ENCODE results near the gene MZF1.
"Not testable (repeated sequence)": the region's sequence is repeated elsewhere in the genome, so short reads cannot be mapped to it uniquely, and the experiment has no call there.

MZF1 gene

DNA sequence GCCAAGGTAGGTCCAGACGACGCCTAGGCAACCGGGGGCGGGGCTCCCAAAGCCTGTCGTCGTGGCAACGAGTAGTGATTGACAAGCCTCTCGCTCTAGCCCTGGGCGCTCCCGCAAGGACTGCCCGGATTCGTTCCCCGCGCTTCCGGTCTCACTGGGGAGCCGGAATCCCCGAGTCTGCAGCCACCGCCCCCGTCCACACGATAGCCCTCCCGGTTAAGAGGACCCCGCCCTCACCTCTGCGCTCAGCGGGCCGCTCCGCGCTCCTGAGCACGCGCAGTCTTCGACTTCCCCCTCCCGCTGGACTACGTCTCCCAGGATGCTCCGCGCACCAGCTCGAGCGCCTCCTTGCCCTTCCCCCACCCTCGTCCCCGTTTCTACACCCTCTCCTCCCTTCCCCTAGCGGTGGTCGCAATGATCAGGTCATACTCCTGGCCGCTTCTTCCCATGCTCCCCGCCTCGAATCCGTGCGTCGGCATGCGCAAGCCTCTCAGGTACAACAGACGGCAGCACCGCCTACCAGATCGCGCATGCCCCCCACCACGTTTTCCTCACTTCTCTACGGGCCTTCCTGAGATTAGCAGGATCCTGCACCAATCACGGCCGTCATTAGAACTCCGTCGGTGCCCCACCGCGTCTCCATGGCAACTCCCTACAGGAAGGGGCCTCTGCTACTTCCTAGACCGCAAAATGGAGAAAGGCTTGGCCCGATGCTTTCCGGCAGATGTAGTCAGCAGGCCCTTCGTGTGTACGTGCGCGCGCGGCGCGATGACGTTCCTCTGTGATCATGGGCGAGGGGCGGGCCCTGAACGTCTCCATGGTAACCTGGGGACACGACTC is at the start of gene MZF1:
Gene MZF1, minus strand, starts transcription at position 518 of the 840 bp plus-strand sequence. CDS start 1,946 bp downstream, outside the sequence.
- DNase-seq (ENCODE audit: low read depth) = peak; percentile 100

DNA sequence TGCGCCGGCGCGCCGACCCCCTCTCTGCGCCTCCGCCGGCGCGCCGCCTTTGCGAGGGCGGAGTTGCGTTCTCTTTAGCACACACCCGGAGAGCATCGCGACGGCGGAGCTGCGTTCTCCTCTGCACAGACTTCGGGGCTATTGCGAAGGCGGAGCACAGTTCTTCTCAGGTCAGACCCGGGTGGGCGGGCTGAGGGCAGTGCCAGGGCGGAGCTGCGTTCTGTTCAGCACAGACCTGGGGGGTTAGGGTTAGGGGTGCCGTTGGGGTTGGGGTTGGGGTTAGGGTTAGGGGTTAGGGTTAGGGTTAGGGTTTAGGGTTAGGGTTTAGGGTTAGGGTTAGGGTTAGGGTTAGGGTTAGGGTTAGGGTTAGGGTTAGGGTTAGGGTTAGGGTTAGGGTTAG is 34.1 kb upstream of the MZF1 start:
- DNase-seq (ENCODE audit: low read depth) = not testable (repeated sequence)

DNA sequence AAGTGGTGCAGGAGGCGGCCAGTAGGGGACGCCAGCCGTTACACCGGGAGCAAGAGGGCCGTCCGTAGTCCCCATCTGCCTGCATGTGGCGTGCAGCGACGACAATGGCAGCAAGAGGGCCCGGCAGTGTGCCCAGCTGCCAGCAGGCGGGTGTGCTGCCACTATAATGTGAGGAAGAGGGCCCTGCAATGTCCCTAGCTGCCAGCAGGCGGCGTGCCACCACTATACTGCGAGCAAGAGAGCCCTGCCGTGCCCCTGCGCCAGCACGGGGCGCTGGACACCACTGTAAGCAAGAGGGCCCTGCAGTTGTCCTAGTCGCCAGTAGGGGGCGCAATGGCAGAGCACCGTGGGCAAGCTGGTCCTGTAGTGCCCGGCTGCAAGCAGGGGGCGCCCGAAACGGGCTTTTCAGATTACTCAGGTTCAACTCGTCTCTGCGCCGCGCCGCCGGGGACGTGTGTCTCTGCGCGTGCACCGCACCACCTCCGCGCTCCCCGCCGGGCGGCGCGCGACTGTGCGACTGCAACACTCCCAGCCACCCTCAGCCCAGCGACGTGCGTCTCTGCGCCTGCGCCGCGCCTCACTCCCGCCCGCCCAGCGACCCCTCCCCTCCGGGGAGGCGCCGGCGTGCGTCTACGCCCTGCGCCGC is 33.2 kb upstream of the MZF1 start:
- DNase-seq (ENCODE audit: low read depth) = not testable (repeated sequence)

DNA sequence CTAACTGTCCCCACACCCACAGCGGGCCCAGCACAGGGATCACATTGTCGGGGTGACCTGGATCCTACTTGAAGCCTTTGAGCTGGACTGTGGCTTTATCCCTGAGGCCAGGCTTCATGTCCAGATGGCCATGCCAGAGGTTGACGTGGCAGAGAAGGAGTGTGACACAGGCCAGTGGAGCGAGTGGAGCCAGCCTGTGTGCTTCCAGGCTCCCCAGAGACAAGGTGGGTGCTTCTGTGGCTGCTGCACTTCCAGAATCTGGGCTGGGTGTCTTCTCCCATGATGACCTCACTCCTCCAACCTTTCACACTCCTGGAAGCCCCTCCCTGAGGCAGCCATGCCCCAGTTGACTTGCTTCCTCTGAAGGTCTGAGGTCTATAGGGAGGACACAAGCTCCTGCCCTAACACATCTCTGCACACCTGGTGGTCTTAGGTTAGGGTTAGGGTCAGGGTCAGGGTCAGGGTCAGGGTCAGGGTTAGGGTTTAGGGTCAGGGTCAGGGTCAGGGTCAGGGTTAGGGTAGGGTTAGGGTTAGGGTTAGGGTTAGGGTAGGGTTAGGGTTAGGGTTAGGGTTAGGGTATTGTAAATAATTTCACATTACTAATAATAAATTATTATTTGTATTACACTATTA is 13.1 kb upstream of the MZF1 start:
- DNase-seq (ENCODE audit: low read depth) = no peak

DNA sequence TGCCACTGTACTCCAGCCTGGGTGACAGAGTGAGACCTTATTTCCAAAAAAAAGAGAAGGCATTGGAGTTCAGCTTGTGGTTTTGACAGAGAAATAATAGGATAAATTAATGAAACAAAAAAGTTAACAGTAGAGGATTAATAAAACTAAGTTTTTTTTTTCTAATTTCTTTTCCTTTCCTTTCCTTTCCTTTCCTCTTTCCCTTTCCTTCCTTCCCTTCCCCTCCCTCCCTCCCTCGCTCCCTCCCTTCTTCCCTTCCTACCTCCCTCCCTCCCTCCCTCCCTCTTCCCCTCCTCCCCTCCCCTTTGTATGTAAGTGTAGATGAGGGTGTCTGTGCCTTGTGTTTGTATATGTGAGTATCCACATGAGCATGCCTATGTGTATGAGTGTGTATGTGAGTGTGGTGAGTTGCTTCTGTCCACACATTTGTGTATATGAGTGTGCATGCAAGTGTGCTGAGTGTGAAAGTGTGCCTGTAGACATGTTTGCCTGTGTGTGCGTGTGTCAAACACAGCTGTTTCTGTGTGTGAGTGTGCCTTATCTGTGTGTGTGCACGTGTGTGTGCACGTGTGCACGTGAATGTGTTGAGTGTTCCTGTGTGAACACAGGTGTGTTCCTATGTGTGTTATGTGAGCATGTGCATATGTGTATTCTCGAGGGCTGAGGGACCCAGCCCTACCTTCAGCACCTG is 12.5 kb upstream of the MZF1 start:
- DNase-seq (ENCODE audit: low read depth) = no peak

DNA sequence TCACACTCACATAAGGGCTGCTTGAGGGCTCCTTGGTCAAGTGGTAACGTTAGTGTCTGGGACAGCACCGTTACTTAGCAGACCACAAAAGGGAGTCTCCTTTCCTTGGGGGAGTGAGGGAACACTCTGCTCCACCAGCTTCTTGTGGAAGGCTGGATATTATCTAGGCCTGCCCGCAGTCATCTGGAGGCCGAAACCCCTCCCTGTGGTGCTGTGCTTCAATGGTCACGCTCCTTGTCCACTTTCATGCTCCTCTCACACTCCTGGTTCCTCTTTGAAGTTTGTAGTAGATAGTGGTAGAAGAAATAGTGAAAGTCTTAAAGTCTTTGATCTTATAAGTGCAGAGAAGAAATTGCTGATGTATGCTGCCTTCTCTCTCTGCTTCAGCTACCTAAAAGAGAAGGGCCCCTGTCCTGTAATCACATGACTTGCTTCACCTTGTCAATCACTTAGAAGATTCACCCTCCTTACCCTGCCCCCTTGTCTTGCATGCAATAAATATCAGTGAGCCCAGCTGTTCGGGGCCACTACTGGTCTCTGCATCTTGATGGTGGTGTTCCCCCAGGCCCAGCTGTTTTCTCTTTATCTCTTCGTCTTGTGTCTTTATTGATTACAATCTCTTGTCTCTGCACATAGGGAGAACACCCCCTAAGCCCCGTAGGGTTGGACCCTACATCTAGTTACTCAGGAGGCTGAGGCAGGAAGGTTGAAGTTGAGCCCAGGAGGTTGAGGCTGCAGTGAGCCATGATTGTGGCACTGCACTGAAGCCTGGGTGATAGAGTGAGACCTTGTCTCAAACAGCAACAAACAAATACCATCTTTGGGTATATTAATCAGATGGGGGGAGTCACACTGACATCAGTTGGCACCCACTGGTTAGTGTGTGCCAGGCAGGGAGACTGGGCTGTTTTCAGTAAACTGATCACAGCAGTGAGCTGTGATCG is 11.6 kb upstream of the MZF1 start:
- DNase-seq (ENCODE audit: low read depth) = no peak

DNA sequence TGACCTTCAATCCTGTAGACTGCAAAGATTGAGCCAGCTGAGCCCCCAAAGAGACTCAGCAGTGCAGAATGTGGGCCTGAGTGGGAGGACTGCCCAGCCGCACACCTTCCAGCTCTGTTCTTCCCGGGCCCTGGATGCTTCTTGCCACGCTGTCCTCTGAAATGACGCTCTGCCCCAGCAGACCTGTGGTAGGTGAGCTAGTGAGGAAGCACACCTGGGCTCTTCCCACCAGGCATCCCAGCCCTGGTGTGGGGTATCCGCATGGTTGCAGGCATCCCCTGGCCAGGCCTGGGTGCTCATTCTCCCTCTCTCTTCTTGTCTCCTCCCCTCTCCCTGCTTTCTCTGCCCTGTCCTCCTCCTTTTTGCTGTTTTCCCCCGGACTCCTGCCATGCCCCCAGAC is 9.8 kb upstream of the MZF1 start:
- DNase-seq (ENCODE audit: low read depth) = no peak

DNA sequence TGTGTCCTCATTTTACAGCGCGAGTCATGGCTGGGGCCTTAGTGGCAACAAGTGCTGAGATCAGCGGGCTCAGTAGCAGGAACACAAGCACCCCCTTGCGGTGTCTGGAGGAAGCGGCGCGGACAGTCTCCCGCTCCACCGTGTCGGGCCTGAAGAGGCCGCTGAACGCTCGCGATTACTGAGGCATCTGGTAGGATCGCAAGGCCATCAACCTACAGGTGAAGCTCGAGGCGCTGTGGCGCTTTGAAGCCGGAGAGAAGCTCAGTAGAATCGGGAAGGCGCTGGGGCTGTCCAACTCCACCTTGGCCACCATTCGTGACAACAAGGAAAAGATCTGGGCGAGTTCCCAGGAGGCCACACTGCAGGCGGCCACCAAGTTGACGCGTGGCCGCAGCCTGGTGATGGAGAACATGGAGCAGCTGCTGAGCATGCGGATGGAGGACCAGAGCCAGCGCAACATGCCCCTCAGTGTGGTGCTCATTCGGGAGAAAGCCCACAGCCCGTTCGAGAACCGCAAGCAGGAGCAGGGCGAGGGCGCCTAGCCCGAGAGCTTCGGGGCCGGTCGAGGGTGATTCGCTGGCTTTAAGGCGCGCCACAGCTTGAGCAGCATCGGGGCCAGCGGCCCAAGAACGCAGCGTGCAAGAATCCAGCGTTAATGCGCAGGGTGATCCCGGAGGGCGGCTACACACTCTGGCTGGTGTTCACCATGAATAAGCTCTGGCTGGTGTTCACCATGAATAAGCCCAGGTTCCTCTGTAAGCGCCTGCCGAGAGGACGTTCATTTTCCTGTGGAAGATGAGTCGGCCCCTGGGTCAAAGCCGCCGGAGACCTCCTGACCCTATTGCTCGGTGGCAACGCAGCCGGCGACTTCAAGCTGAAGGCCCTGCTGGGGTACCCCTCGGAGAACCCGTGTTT is 8.3 kb upstream of the MZF1 start:
- peak; percentile 75 for DNase-seq (ENCODE audit: low read depth)

DNA sequence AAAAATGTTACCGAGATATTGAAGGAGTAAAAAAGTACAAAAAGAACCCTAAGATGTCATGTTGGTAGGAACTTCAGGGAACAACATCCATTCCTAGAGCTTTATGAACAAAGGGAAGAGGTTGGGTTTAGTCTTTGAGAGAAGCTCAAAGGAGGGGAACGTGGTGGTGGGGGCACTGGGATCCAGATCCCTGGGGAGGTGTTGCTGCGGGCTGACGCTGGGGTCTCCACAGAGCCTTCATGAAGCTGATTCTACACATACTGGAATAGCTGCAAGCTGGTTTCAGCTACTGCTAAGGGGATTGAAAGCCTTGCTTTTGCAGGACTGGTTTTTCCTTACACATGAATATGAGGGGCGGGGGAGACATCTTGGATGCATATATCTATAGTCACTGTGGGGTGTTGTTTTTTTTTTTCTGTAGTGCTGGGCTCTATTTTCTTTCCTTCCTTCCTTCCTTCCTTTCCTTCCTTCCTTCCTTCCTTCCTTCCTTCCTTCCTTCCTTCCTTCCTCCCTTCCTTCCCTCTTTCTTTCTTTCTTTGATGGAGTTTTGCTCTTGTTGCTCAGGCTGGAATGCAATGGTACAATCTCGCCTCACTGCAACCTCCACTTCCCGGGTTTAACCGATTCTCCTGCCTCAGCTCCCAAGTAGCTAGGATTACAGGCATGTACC is 6.5 kb upstream of the MZF1 start:
- DNase-seq (ENCODE audit: low read depth) = no peak

DNA sequence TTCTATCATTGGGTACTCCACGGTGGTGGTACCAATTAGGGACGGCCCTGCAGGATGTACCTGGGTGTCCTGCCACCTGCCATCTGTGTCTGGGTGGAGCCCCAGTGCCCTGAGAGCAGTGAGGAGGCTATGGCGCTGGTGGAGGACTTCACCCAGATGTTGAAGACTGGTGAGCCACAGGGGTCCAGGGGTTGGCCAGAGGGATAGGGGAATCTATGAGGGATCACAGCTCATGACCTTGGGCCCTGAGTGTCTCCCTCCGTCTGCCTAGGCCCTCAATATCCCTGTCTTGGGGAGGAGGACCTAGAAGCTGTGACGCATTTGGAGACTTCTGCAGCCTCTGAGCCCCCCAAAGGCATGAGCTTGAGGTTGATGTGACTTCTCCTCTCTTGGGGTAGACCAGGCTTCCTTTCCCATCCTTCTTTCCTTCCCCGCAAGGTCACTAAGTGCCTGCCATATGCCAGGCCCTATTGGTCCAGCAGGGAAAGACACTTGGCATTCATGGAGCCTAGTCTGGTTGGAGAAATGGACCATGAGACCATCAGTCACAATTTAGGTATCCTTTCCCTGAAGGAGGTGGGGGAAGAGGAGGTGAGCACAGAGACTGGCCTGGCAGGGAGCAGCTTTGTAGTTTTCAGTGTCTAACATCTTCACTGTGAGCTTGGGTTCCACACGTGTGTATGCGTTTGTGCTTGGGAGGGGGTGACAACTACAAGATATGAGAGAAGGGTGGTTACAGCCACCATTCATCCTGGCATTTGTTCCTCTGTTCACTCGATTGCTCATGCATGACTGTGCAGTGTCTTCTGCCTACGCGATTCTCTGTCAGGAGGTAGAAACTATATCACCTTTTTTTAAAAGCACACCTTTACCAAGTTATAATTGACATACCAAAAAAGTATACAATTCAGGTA is 5.1 kb upstream of the MZF1 start:
- DNase-seq (ENCODE audit: low read depth) = no peak

DNA sequence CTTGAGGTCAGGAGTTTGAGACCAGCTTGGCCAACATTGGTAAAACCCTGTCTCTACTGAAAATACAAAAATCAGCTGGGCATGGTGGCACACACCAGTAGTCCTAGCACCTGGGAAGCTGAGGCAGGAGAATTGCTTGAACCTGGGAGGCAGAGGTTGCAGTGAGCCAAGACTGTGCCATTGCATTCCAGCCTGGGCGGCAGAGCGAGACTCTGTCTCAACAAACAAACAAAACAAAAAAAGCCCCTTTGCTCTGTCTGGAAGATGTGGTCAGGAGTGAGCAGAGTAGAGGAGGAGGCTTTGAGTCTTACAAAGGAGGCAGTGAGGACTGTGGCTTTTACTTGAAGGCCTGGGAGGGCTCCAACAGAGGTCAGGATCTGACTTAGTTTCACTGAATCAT is 4.4 kb upstream of the MZF1 start:
- not testable (repeated sequence) for DNase-seq (ENCODE audit: low read depth)

DNA sequence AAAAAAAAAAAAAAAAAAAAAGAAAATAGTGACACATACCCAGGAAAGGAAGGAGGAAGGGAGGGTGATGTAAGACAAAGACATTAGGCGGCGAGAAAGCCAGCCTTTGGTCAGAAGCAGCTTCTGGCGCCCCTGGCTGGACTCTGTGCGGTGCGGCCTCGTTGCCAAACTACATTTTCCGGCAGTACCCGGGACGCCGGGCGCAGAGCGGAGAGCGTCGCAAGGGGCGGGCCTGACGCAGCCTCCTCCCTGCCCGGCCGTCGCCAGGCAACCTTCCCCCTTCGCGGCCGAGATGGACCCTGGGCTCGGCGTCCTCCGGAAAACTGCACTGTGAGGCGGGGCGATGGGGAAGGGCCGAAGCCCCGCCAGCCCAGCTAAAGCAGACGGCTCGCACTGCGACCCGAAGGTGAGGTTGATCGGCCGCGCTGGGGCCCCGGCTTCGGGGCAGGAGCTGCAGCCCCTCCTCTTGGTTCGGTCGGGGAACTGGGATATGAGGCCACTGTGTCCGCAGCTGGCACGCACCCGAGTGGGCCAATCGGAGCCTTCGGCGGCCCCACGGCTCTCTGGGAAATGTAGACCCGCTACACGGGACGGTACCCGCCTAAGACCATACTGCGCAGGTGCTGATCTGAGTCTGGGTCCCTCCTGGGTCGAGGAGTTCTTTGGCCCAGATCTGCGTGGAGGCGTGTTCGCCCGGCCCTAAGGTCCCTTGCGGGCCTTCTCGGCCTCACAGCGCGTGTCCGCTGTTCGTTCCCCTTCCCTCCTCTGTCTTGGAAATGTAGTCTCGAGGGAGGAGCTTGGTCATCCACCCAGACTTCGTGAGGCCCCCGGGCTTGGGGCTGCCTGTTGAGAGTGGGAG is 2.3 kb upstream of the MZF1 start:
- peak; percentile 63 for DNase-seq (ENCODE audit: low read depth)

DNA sequence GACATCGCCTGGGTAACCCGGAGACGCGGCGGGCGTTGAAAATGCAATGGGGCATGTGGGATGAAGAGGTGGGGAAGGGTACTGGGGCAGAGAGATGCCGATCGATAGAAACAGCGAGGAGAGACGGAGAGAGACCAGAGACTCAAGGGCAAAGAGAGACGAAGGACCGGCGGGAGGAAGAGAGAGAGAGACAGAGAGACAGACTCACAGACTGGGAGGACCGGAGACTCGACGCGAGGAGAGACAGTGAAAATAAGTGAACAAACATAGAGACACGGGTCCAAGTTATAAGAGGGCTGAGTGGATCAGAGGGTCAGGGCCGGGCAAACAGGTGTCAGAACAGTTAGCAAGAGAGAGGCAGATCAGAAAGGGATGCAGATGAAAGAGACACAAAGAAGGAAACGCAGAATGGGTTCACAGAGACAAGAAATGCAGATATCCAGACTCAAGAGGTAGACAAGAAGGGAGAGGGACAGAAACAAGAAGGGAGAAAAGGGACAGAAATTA is 576 bp upstream of the MZF1 start:
- no peak for DNase-seq (ENCODE audit: low read depth)

DNA sequence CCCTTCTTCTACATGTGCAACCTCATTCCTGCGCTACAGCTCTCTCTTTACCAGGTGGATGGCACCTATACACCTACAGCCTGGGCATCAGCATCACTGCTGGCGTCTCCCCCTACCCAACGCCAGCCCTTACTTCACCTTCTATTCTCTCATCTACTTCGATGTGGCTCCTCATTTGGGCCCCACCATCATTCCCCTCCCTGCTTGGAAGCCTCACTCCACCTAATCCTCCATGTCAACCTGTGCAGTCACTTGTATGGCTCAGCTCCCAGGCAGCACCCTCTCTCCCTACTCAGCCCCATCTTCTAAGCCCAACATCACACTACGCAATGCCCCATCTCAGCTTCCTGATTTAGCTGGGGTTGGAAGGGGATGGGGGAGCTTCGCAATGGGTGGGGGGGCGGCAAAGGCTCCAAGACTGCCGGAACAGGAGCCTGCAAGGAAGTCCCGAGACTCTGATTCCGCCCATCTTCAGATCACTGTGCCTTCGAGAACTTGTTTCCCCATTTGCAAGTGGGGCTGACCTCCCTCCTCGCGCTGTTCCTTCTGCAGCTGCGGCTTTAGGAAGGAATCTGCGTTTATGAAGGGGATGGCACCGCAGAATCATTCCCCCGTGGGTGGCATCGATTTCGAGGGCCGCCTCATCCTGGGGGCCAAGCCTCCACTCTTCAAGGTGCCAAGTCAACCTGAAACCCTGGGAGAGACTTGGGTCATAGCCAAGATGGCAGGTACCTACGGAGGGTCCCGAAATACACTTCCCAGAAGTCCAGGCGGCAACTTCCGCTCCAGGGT is 913 bp downstream of the MZF1 start:
- DNase-seq (ENCODE audit: low read depth) = no peak

DNA sequence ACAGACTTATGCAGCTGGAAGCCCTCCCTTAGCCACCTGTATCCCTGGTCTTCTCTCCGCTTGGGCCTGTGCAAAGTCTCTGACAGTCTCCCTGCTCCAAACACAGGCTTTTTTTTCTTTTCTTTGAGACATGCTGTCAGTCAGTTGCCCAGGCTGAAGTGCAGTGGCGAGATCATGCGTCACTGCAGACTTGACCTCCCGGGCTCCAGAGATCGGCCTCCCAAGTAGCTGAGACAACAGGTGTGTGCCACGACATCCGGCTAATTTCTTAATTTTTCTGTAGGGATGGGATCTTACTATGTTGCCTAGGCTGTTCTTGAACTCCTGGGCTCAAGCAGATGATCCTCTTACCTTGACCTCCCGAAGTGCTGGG is 1.6 kb downstream of the MZF1 start:
- DNase-seq (ENCODE audit: low read depth) = no peak

DNA sequence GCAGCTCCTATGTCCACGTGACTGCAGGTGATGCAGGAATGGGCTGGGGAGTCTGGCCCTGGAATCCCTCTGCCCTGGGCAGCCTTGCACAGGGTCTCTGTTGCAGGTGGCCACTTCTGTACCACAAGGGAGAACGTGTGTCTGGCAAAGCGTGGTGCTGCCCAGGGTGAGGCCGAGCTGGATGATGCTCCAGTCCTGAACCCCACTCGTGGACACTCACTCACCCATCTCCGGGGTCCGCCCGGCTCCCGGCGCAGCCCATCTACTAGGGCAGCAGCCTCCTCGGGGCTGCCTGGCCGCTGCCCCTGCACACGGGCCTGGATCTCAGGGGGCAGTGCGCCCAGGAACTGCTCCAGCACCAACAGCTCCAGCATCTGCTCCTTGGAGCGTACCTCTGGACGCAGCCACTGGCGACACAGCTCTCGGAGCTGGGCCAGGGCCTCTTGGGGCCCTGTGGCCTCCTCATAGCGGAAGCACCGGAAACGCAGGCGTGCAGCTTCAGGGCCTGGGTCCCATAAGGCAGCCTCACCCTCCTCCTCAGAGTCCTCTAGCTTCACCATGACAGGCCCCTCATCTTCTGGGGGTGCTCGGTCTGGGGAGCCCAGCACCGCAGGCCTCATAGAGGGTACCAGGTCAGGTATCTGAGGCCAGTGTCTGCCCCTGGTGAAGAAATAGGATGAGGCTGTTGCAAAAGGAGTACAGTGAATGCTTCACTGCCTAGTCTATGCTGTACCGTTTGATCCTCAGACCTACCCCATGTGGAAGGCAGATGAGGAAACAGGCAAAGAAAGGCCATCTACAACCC is 2.2 kb downstream of the MZF1 start:
- no peak for DNase-seq (ENCODE audit: low read depth)
